CD4-positive, CD25-positive, alpha-beta regulatory T cell (primary cell): ENCODE data around the gene ADPRS. TPM values are rescaled to one million over a fixed set of nuclear protein-coding genes. Genes with fewer than 3 reads are reported as not detected.

ENCODE experiments used
- ATAC-seq, 2 donors: fragments of 150-1000 bp; cut with Tn5 transposase; one replicate each; pipeline ENCODE4 v1.10.0; 2021; ENCODE audit warnings: low read depth in 2 of 2, moderate number of reproducible peaks in 2 of 2, moderate library complexity in 1 of 2
- DNase-seq, 3 donors: peaks; one replicate each; pipeline versions ENCODE4 v3.0.0 to v3.0.0-alpha.2; 2012 to 2022; ENCODE audit warnings: mixed read lengths in 1 of 3
- H3K27ac ChIP-seq: one replicate; pipeline ENCODE4 v1.7.0; 2013; ENCODE audit warnings: mild to moderate bottlenecking, low read length; ENCODE audit not compliant: insufficient read depth, poor library complexity, severe bottlenecking
- H3K27me3 ChIP-seq: one replicate; pipeline ENCODE4 v1.7.0; 2013; ENCODE audit warnings: low read length; ENCODE audit not compliant: control insufficient read depth, insufficient read depth
- H3K36me3 ChIP-seq: one replicate; pipeline ENCODE4 v1.7.0; 2013; ENCODE audit warnings: mild to moderate bottlenecking, low read length, moderate library complexity; ENCODE audit not compliant: control insufficient read depth, insufficient read depth
- H3K4me1 ChIP-seq: 2 replicates; pipeline ENCODE4 v1.7.0; 2013; ENCODE audit warnings: mild to moderate bottlenecking, low read length; ENCODE audit not compliant: insufficient read depth, control insufficient read depth, poor library complexity, severe bottlenecking
- H3K4me3 ChIP-seq: one replicate; pipeline ENCODE4 v1.7.0; 2013; ENCODE audit warnings: low read depth, mild to moderate bottlenecking, low read length, moderate library complexity
- H3K9me3 ChIP-seq, 2 experiments: 1 replicate in 1 of 2; 2 replicates in 1 of 2; pipeline ENCODE4 v1.7.0; 2013; ENCODE audit warnings: low read length in 2 of 2, mild to moderate bottlenecking in 1 of 2, moderate library complexity in 1 of 2; ENCODE audit not compliant: control insufficient read depth in 2 of 2
- H3K27ac Mint-ChIP-seq, 3 donors: one replicate each; pipeline ENCODE4 v1.8.0; 2020 to 2022; ENCODE audit warnings: mild to moderate bottlenecking in 3 of 3, mixed read lengths in 3 of 3, moderate library complexity in 2 of 3
- H3K27me3 Mint-ChIP-seq: one replicate; pipeline ENCODE4 v1.8.0; 2022; ENCODE audit warnings: mild to moderate bottlenecking, mixed read lengths
- H3K36me3 Mint-ChIP-seq: one replicate; pipeline ENCODE4 v1.8.0; 2020; ENCODE audit warnings: mixed read lengths
- H3K4me1 Mint-ChIP-seq, 4 donors: one replicate each; pipeline ENCODE4 v1.8.0; 2020 to 2022; ENCODE audit warnings: mixed read lengths in 4 of 4, mild to moderate bottlenecking in 1 of 4
- H3K4me3 Mint-ChIP-seq, 4 donors: one replicate each; pipeline ENCODE4 v1.8.0; 2020 to 2022; ENCODE audit warnings: mild to moderate bottlenecking in 4 of 4, mixed read lengths in 4 of 4, moderate library complexity in 3 of 4
- H3K9me3 Mint-ChIP-seq, 7 donors: one replicate each; pipeline ENCODE4 v1.8.0; 2020 to 2022; ENCODE audit warnings: mixed read lengths in 7 of 7, mild to moderate bottlenecking in 3 of 7, moderate library complexity in 2 of 7
- polyA plus RNA-seq, 4 donors: library from polyadenylated mRNA; unstranded; fragments of 300-500 nt; fragmentation: Illumina TruSeq; gene quantifications; one replicate each; pipeline ENCODE4 v1.2.3, GENCODE V29; 2021
- total RNA-seq: library from RNA; stranded (reverse); gene quantifications from one replicate; pipeline ENCODE4 v1.2.3, GENCODE V29; 2022

Gene ADPRS
- total and polyA plus RNA-seq, 5 donors from 2014 or later: 20.6 to 41.6 (median 26.8) TPM

DNA sequence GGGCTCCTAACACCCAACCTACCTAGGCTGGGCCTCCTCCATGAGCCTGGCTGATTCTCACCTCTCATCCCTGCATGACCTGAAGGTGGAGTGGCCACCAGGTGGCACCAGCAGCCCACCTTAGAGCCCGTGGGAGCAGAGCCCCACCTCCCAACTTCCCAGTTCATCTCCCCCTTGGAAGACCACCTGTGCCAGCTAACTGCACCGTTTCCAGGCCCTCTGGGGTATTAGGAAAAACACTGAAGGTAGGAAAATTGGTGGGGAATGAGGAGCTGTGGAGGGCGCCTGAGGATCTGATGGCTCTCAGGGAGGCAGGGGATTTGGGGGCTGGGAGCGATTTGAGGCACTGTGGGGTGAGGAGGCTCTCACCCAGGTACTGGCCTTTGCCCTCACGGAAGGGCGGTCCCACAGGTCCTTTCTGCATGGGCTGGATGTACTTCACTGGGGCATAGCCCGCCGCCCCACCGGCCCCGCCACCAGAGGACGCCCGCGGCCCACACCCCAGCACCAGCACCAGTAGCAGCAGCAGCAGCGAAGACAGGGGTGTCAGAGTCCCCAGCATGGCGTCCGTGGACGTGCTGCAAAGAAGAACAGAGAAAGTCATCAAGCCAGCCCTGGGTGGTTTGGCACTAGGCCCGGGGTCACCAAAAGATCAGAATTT, 11.1 kb downstream of the ADPRS start:
- Mint-ChIP-seq H3K4me1 (no peaks in the 10 kb centered on the region), H3K27me3 (no peaks in the 10 kb centered on the region), H3K36me3 (no peaks in the 10 kb centered on the region), H3K4me3 (peak overlapping the region in 1 of 4 donors; percentile 29), H3K27ac (no peak overlapping the region), H3K9me3 (no peaks in the 10 kb centered on the region)
- ATAC-seq: peak; percentile 78 to 84
- Histone ChIP-seq H3K4me1 (peaks cover 5% of the 10 kb centered on the region), H3K27me3 (no peaks in the 10 kb centered on the region), H3K27ac (no peak overlapping the region), H3K36me3 (peaks cover 15% of the 10 kb centered on the region), H3K9me3 (no peaks in the 10 kb centered on the region), H3K4me3 (no peak overlapping the region)
- peak; percentile 60 to 69 (median 69) for DNase-seq

DNA sequence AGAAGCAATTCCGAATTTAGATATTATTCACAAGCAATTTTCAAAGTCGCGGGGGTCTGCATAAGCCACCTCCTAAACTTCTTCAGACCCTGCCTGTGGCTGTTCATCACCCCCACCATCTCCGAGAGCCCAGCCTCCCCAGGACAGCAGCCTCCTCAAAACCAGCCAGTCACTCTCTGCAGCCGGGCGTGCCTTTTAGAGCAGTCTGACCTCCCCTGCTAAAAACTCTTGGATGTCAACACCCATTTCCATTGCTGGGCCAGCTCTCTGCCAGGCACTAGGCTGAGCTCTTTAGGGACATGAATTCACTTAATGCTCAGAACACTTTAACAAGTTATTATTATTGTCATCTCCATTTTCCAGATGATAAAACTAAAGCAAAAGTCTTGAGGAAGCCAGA, 11.7 kb downstream of the ADPRS start:
- H3K9me3 Mint-ChIP-seq: no peaks in the 10 kb centered on the region
- DNase-seq: no peak
- H3K4me3 ChIP-seq: no peak overlapping the region

DNA sequence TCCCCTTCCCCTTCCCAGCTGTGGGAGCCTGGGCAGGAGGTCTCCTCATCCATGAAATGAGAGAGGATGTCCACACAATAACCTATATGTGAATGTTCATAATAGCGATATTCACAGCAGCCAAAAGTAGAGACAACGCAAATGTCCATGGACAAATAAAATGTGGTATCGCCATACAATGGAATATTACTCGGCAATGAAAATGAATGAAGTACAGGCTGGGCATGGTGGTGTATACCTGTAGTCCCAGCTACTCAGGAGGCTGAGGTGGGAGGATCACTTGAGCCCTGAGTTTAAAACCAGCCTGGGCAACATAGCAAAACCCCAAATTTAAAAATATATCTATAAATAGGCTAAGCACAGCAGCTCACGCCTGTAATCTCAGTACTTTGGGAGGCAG, 12.9 kb downstream of the ADPRS start:
- Mint-ChIP-seq H3K4me1 (no peaks in the 10 kb centered on the region), H3K4me3 (no peak overlapping the region), H3K27me3 (no peaks in the 10 kb centered on the region), H3K36me3 (no peaks in the 10 kb centered on the region), H3K9me3 (no peaks in the 10 kb centered on the region), H3K27ac (peak overlapping the region in 1 of 3 donors; percentile 89)
- Histone ChIP-seq H3K4me3 (no peak overlapping the region), H3K9me3 (no peaks in the 10 kb centered on the region), H3K36me3 (no peaks in the 10 kb centered on the region), H3K27ac (no peak overlapping the region), H3K27me3 (no peaks in the 10 kb centered on the region), H3K4me1 (peaks cover 5% of the 10 kb centered on the region)
- no peak for ATAC-seq
- no peak for DNase-seq

More for the DNA sequence above, 11.7 kb downstream of the ADPRS start:
- no peak overlapping the region for H3K4me3 Mint-ChIP-seq
- Histone ChIP-seq H3K36me3 (peaks cover 11% of the 10 kb centered on the region), H3K27ac (no peak overlapping the region), H3K4me1 (peaks cover 5% of the 10 kb centered on the region), H3K27me3 (no peaks in the 10 kb centered on the region), H3K9me3 (no peaks in the 10 kb centered on the region)
- H3K27ac Mint-ChIP-seq: peak overlapping the region in 1 of 3 donors; percentile 42
- no peak for ATAC-seq
- H3K4me1 Mint-ChIP-seq: no peaks in the 10 kb centered on the region
- no peaks in the 10 kb centered on the region for H3K36me3 Mint-ChIP-seq
- no peaks in the 10 kb centered on the region for H3K27me3 Mint-ChIP-seq

DNA sequence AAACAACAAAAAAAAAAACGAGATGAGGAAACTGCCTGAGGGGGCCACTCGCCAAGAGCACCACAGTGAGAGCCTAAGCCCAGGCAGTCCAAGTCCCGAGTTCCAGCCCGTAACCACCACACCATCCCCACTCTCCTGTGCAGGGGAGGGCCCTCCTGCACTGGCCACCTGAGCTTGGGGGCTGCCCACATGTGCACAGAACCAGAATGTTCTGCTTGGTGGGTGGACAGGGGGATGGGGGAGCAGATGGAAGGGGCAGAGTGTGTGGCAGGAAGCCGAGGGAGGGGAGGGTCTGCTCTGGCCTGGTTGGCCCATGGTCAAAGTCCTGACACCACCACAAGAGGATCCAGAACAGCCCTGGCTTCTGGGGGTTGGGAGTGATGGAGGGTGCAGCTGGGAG, 17.6 kb downstream of the ADPRS start:
- H3K9me3 Mint-ChIP-seq: no peaks in the 10 kb centered on the region
- H3K36me3 ChIP-seq: no peaks in the 10 kb centered on the region
- no peaks in the 10 kb centered on the region for H3K36me3 Mint-ChIP-seq
- no peak for ATAC-seq
- no peaks in the 10 kb centered on the region for H3K27me3 ChIP-seq
- no peak for DNase-seq
- H3K27me3 Mint-ChIP-seq: no peaks in the 10 kb centered on the region
- no peak overlapping the region for H3K4me3 ChIP-seq
- H3K4me3 Mint-ChIP-seq: no peak overlapping the region
- H3K4me1 ChIP-seq: peaks cover 7% of the 10 kb centered on the region
- H3K9me3 ChIP-seq: no peaks in the 10 kb centered on the region
- H3K27ac ChIP-seq: no peak overlapping the region
- peaks cover 0 to 15% (median 2%) of the 10 kb centered on the region in 4 donors for H3K4me1 Mint-ChIP-seq
- no peak overlapping the region for H3K27ac Mint-ChIP-seq

DNA sequence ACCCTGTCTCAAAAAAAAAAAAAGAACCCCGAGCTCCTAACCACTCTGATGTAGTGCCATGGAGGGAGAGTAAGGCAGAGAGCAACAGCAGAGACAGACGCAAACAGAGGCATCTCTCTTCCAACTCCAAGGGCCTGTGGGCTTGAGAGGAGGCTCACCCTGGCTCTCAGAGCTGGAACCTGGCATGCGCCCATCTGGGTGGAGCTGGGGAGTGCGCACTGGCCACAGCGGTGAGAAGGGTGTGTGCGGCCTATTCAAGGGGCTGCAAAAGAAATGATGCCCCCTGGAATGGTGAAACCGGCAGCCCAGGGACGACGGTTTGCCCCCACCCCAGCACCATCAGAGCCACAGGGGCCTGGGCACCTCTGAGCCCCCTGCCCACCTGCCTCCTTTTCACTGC, 18.7 kb downstream of the ADPRS start:
- ATAC-seq (no peak), DNase-seq (no peak)
- no peaks in the 10 kb centered on the region for H3K27me3 ChIP-seq
- peaks cover under 1% of the 10 kb centered on the region for H3K27me3 Mint-ChIP-seq
- H3K4me1 Mint-ChIP-seq: peaks cover 0 to 18% (median 2%) of the 10 kb centered on the region in 4 donors
- H3K27ac ChIP-seq: no peak overlapping the region
- peaks cover 7% of the 10 kb centered on the region for H3K4me1 ChIP-seq
- H3K27ac Mint-ChIP-seq: no peak overlapping the region
- no peaks in the 10 kb centered on the region for H3K36me3 Mint-ChIP-seq
- H3K9me3 ChIP-seq: no peaks in the 10 kb centered on the region
- no peak overlapping the region for H3K4me3 ChIP-seq
- no peaks in the 10 kb centered on the region for H3K36me3 ChIP-seq
- H3K4me3 Mint-ChIP-seq: no peak overlapping the region
- no peaks in the 10 kb centered on the region for H3K9me3 Mint-ChIP-seq

DNA sequence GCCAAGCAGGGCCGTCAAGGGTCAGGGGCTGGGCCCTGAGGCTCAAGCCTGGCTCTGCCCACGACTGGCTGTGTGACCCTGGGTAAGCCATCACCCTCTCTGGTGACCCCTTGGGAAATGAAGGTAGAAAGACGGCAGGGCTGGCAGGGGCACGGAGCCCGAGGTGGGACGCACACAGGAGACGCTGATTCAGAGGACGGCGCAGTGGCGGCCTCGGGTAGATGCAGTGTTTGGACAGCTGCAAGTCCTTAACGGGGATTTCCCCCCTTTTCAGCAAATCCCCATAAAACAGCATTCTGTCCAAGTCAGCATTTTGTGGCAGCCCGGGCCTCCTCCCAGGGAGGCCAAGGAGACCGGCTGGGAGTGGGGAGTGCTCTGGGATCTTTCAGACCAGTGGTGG, 19.6 kb downstream of the ADPRS start:
- no peak overlapping the region for H3K27ac ChIP-seq
- Mint-ChIP-seq H3K27me3 (peaks cover 5% of the 10 kb centered on the region), H3K27ac (peak overlapping the region in 2 of 3 donors; percentile 36 to 87), H3K4me3 (no peak overlapping the region), H3K9me3 (no peaks in the 10 kb centered on the region), H3K4me1 (peaks cover 0 to 18% (median 2%) of the 10 kb centered on the region in 4 donors), H3K36me3 (no peaks in the 10 kb centered on the region)
- no peaks in the 10 kb centered on the region for H3K27me3 ChIP-seq
- H3K36me3 ChIP-seq: no peaks in the 10 kb centered on the region
- H3K9me3 ChIP-seq: no peaks in the 10 kb centered on the region
- peaks cover 7% of the 10 kb centered on the region for H3K4me1 ChIP-seq
- no peak for ATAC-seq
- no peak for DNase-seq
- no peak overlapping the region for H3K4me3 ChIP-seq

DNA sequence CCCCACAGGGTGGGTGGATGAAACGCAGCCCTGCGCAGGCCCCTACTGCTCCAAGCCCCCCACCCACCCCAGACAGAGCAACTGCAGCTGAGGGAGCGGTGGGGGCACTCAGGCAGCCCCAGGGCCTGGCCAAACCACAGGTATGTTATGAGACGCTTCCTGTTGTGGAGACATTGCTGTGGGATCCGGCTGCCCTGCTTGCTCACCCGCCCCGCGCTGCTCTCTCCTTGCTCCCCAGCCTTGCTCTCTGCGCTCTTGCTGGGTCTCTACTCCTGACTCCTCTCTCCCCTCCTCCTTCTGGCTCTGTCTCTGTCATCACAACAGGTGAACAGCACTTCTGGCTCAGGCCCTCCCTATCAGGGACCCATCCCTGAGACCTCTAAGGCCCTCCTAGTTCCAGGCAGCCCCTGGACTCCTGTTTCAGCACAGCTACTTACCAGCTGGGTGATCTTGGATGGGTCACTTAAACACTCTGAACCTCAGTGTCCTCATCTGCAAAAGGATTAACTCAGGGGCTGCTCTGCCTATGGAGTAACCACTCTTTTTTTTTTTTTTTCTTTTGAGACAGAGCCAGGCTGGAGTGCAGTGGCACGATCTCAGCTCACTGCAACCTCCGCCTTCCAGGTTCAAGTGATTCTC, 20.5 kb downstream of the ADPRS start:
- DNase-seq: peak in 2 of 3 donors; percentile 29 to 76
- Histone ChIP-seq H3K27ac (no peak overlapping the region), H3K36me3 (no peaks in the 10 kb centered on the region), H3K4me3 (no peak overlapping the region), H3K27me3 (no peaks in the 10 kb centered on the region), H3K4me1 (peaks cover 7% of the 10 kb centered on the region), H3K9me3 (no peaks in the 10 kb centered on the region)
- H3K36me3 Mint-ChIP-seq: no peaks in the 10 kb centered on the region
- H3K27me3 Mint-ChIP-seq: peaks cover 5% of the 10 kb centered on the region
- H3K9me3 Mint-ChIP-seq: no peaks in the 10 kb centered on the region
- H3K4me3 Mint-ChIP-seq: peak overlapping the region in 1 of 4 donors; percentile 64
- H3K27ac Mint-ChIP-seq: peak overlapping the region in 2 of 3 donors; percentile 36 to 72
- H3K4me1 Mint-ChIP-seq: peaks cover 0 to 18% (median 2%) of the 10 kb centered on the region in 4 donors
- peak; percentile 84 to 89 for ATAC-seq

DNA sequence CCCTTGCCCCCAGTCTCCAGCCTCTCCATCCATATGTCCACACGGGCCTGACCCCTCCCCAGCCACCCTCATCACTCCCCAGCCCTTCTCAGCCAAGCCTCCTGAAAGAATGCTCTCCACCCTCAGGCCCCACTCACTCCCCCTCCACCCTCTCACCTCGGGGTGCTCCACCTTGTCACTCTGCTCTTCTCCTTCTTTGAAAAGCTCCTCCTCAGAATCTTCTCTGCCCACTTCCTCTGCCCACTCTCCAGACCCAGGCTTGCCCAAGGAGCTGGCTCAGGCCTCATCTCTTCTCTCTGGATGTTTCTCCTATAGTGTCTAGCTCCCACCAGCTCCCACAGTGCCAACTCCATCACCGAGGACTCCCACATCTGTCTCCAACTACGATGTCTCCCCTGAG, 22.5 kb downstream of the ADPRS start:
- peaks cover 0 to 18% (median 2%) of the 10 kb centered on the region in 4 donors for H3K4me1 Mint-ChIP-seq
- Histone ChIP-seq H3K4me1 (peaks cover 7% of the 10 kb centered on the region), H3K27ac (no peak overlapping the region), H3K27me3 (no peaks in the 10 kb centered on the region), H3K4me3 (no peak overlapping the region), H3K9me3 (no peaks in the 10 kb centered on the region), H3K36me3 (no peaks in the 10 kb centered on the region)
- peak overlapping the region in 1 of 3 donors; percentile 80 for H3K27ac Mint-ChIP-seq
- no peaks in the 10 kb centered on the region for H3K36me3 Mint-ChIP-seq
- H3K4me3 Mint-ChIP-seq: no peak overlapping the region
- H3K27me3 Mint-ChIP-seq: peaks cover 5% of the 10 kb centered on the region
- no peak for DNase-seq
- no peaks in the 10 kb centered on the region for H3K9me3 Mint-ChIP-seq
- no peak for ATAC-seq
